K562 (cell line): ENCODE results near the gene PRODH2. TPM values are rescaled to one million over a fixed set of nuclear protein-coding genes. Genes with fewer than 3 reads are reported as not detected.

Source experiments
- ATAC-seq: fragments of 200-7000 bp; cut with Tn5 transposase; 3 replicates; pipeline ENCODE4 v1.9.1; 2020; ENCODE audit warnings: moderate library complexity
- BruUV-seq: library from RNA; stranded (reverse); fragments of 400-500 nt; replicated peaks from 2 replicates; lab custom pipeline; 2021; lab: Mats Ljungman, UMichigan
- CTCF ChIA-PET: fragments of 300-600 bp; formaldehyde crosslinking; extraction: SDS; loops from one replicate; lab custom pipeline; 2021; ENCODE audit warnings: low intra/inter-chr PET ratio; lab: Yijun Ruan, JAX
- POLR2A ChIA-PET: fragments of 300-600, 350-650 bp; sonication (Branson Sonifier 250); formaldehyde crosslinking; extraction: SDS; loops from one replicate; lab custom pipeline; 2021; ENCODE audit warnings: antibody characterized with exemption, inconsistent platforms; lab: Yijun Ruan, JAX
- DNase-seq, 4 experiments: peaks; one replicate each; pipeline versions ENCODE4 v3.0.0 to v3.0.0-alpha.2; 2011 to 2018; ENCODE audit warnings: low spot score in 3 of 4, mixed read lengths in 3 of 4; ENCODE audit errors: extremely low read depth in 1 of 4
- FAIRE-seq: peaks from 2 replicates; lab custom pipeline; 2011; peaks lifted over from hg19 to GRCh38; lab: Jason Lieb, UNC
- H2AFZ ChIP-seq: 2 replicates; pipeline ENCODE4 v1.6.0; 2011; ENCODE audit warnings: low read depth, low read length, control low read depth, inconsistent platforms
- H3K27ac ChIP-seq: fragments of 200-600 bp; 3 replicates; pipeline ENCODE4 v1.8.0; 2011; ENCODE audit warnings: low read depth, mild to moderate bottlenecking, control low read depth, inconsistent platforms, low read length, moderate library complexity, mixed read lengths; ENCODE audit errors: extremely low read depth
- H3K27me3 ChIP-seq, 2 experiments: fragments of 300-600 bp in 1 of 2; 2 replicates in 1 of 2; 3 replicates in 1 of 2; pipeline versions ENCODE4 v1.6.0 to v1.8.0; 2011; ENCODE audit warnings: inconsistent platforms in 2 of 2, low read length in 2 of 2, mild to moderate bottlenecking in 1 of 2, mixed read lengths in 1 of 2, moderate library complexity in 1 of 2; ENCODE audit not compliant: control insufficient read depth in 2 of 2, insufficient read depth in 2 of 2
- H3K36me3 ChIP-seq: fragments of 300-600 bp; 3 replicates; pipeline ENCODE4 v1.8.0; 2011; ENCODE audit warnings: mild to moderate bottlenecking, low read length, inconsistent platforms; ENCODE audit not compliant: control insufficient read depth, insufficient read depth
- H3K4me1 ChIP-seq, 2 experiments: fragments of 200-600 bp in 1 of 2; replicated peaks in 1 of 2; 2 replicates in 1 of 2; 3 replicates in 1 of 2; pipeline versions ENCODE4 v1.5.1 to v1.8.0; 2011; ENCODE audit warnings: inconsistent platforms in 2 of 2, low read length in 2 of 2, mild to moderate bottlenecking in 1 of 2, mixed read lengths in 1 of 2, moderate library complexity in 1 of 2; ENCODE audit not compliant: control insufficient read depth in 2 of 2, insufficient read depth in 2 of 2
- H3K4me2 ChIP-seq: 2 replicates; pipeline ENCODE4 v1.6.1; 2011; ENCODE audit warnings: low read length, control low read depth, inconsistent platforms, mixed read lengths; ENCODE audit not compliant: insufficient read depth
- H3K4me3 ChIP-seq: fragments of 200-600 bp; sonication (generic), shearing (Covaris generic); 2 replicates; pipeline ENCODE4 v1.5.1; 2016; ENCODE audit warnings: control low read depth, inconsistent platforms
- H3K79me2 ChIP-seq: fragments of 200-600 bp; 3 replicates; pipeline ENCODE4 v1.8.0; 2011; ENCODE audit warnings: low read length, inconsistent platforms; ENCODE audit not compliant: control insufficient read depth, insufficient read depth
- H3K9ac ChIP-seq, 2 experiments: 2 replicates each; pipeline versions ENCODE4 v1.6.0 to v1.6.1; 2011; ENCODE audit warnings: low read depth in 2 of 2, low read length in 2 of 2, control low read depth in 1 of 2, inconsistent platforms in 1 of 2, mild to moderate bottlenecking in 1 of 2, mixed read lengths in 1 of 2; ENCODE audit not compliant: insufficient read depth in 1 of 2
- H3K9me1 ChIP-seq: one replicate; pipeline ENCODE4 v1.6.0; 2011; ENCODE audit warnings: inconsistent platforms, mild to moderate bottlenecking, low read length, moderate library complexity; ENCODE audit not compliant: control insufficient read depth, insufficient read depth
- H3K9me3 ChIP-seq: replicated peaks from 2 replicates; pipeline ENCODE4 v1.5.1; 2011; ENCODE audit warnings: low read depth, low read length, inconsistent platforms; ENCODE audit not compliant: control insufficient read depth, insufficient read depth
- H4K20me1 ChIP-seq: replicated peaks from 2 replicates; pipeline ENCODE4 v1.6.1; 2011; ENCODE audit warnings: low read length, inconsistent platforms, mixed read lengths; ENCODE audit not compliant: control insufficient read depth, insufficient read depth
- CTBP1 ChIP-seq: fragments of 450-650 bp; IDR thresholded peaks from 2 replicates; pipeline ENCODE4 v1.6.1; 2016; ENCODE audit warnings: borderline replicate concordance
- CXXC5 ChIP-seq: fragments of 250-450 bp; sonication (Bioruptor Pico); IDR thresholded peaks from 2 replicates; pipeline ENCODE4 v1.8.0; 2022; ENCODE audit warnings: inconsistent platforms, mild to moderate bottlenecking, moderate library complexity
- ELF1 ChIP-seq: fragments of 200-800 bp; sonication (Bioruptor generic); IDR thresholded peaks from 2 replicates; pipeline ENCODE4 v1.6.1; 2016; ENCODE audit warnings: missing genetic modification characterization, missing compliant biosample characterization
- ERF ChIP-seq: fragments of 450-650 bp; formaldehyde crosslinking; IDR thresholded peaks from 2 replicates; pipeline ENCODE4 v1.4.0; 2020; ENCODE audit warnings: mild to moderate bottlenecking, mixed read lengths
- L3MBTL2 ChIP-seq: fragments of 450-650 bp; IDR thresholded peaks from 2 replicates; pipeline ENCODE4 v1.6.1; 2016; ENCODE audit warnings: mild to moderate bottlenecking, moderate library complexity
- MEF2D ChIP-seq: conservative IDR thresholded peaks from 2 replicates; pipeline ENCODE4 v1.6.1; 2016; ENCODE audit warnings: low read depth, missing genetic modification characterization, missing compliant biosample characterization
- NRF1 ChIP-seq, 2 experiments: fragments of 450-650 bp; IDR thresholded peaks in 1 of 2; conservative IDR thresholded peaks in 1 of 2; 2 replicates each; pipeline ENCODE4 v1.6.1; 2014; ENCODE audit warnings: mild to moderate bottlenecking in 2 of 2
- POLR2G ChIP-seq: fragments of 200-400 bp; formaldehyde crosslinking; IDR thresholded peaks from 2 replicates; pipeline ENCODE4 v1.6.1; 2017; ENCODE audit warnings: low read depth, mild to moderate bottlenecking, antibody characterized with exemption, low read length, moderate library complexity
- RBFOX2 ChIP-seq: fragments of 200-400 bp; formaldehyde crosslinking; IDR thresholded peaks from 2 replicates; pipeline ENCODE4 v1.6.1; 2017; ENCODE audit warnings: low read depth, mild to moderate bottlenecking, low read length, moderate library complexity
- TOE1 ChIP-seq, 2 experiments: fragments of 450-650 bp in 1 of 2; sonication (generic) in 1 of 2; formaldehyde crosslinking in 1 of 2; IDR thresholded peaks; 2 replicates each; pipeline versions ENCODE4 v1.7.1 to v1.8.0; 2016 to 2022; ENCODE audit warnings: borderline replicate concordance in 2 of 2, mild to moderate bottlenecking in 2 of 2, antibody characterized with exemption in 1 of 2, inconsistent platforms in 1 of 2, low read depth in 1 of 2, missing genetic modification reagents in 1 of 2, moderate library complexity in 1 of 2
- TRIM28 ChIP-seq: fragments of 450-650 bp; IDR thresholded peaks from 2 replicates; pipeline ENCODE4 v1.6.1; 2017
- ZBTB7A ChIP-seq: IDR thresholded peaks from 2 replicates; pipeline ENCODE4 v1.6.1; 2011; ENCODE audit warnings: low read depth, mild to moderate bottlenecking, low read length, moderate library complexity, borderline replicate concordance; ENCODE audit not compliant: control insufficient read depth
- WGBS: fragments of 100-300 bp; shearing (Covaris generic); methylation state at CpG from one replicate; pipeline ENCODE4 v1.1.6; 2016; ENCODE audit warnings: low coverage, mixed read lengths; ENCODE audit not compliant: insufficient coverage; ENCODE audit errors: missing lambda C conversion rate; 5-methylcytosine and 5-hydroxymethylcytosine counted together
- in situ Hi-C: fragments of 300-500 bp; cut with MboI; formaldehyde crosslinking; loops from 4 replicates; pipeline ENCODE4 v1.15.0; 2018; ENCODE audit warnings: inconsistent platforms, mixed read lengths
- intact Hi-C: fragments of 100-400 bp; cut with micrococcal nuclease; formaldehyde crosslinking; loops from 2 replicates; pipeline ENCODE4 v1.14.2; 2022
- polyA plus RNA-seq, 8 experiments: library from polyadenylated mRNA; depleted of rRNA in 4 of 8; stranded (reverse) in 5 of 8; unstranded in 3 of 8; fragments of >200 nt; fragmentation: Nextera tagmentation in 2 of 8; fragmentation: Illumina TruSeq in 1 of 8; extraction: Ambion mirVana in 2 of 8; extraction: Trizol in 1 of 8; gene quantifications; 2 replicates each; pipeline versions ENCODE4 v1.2.1 to v1.2.3, GENCODE V29; 2011 to 2014; ENCODE audit warnings: inconsistent platforms in 1 of 8, missing spikeins in 1 of 8
- total RNA-seq, 7 experiments: library from RNA; depleted of rRNA in 6 of 7; stranded (reverse); fragments of >200 nt in 6 of 7; fragmentation: Illumina TruSeq in 2 of 7; extraction: Trizol in 2 of 7; gene quantifications; 2 replicates each; pipeline versions ENCODE4 v1.2.1 to v1.2.3, GENCODE V29; 2011 to 2021; ENCODE audit warnings: low replicate concordance in 1 of 7
- TF ChIP-seq, protein P1 (sequence below): IDR thresholded peaks from 2 replicates; pipeline ENCODE4 v1.6.1; 2016; ENCODE audit warnings: missing genetic modification characterization, missing compliant biosample characterization
- TF ChIP-seq, protein P2 (sequence below): sonication (generic); formaldehyde crosslinking; IDR thresholded peaks from 2 replicates; pipeline ENCODE4 v1.8.0; 2022; ENCODE audit warnings: missing genetic modification reagents, mild to moderate bottlenecking, moderate library complexity, borderline replicate concordance

The PRODH2 gene
- total and polyA plus RNA-seq, 9 of the 15 experiments (the other 6 are each of a cell fraction or from before 2014, with no cell fraction given) = not detected

DNA sequence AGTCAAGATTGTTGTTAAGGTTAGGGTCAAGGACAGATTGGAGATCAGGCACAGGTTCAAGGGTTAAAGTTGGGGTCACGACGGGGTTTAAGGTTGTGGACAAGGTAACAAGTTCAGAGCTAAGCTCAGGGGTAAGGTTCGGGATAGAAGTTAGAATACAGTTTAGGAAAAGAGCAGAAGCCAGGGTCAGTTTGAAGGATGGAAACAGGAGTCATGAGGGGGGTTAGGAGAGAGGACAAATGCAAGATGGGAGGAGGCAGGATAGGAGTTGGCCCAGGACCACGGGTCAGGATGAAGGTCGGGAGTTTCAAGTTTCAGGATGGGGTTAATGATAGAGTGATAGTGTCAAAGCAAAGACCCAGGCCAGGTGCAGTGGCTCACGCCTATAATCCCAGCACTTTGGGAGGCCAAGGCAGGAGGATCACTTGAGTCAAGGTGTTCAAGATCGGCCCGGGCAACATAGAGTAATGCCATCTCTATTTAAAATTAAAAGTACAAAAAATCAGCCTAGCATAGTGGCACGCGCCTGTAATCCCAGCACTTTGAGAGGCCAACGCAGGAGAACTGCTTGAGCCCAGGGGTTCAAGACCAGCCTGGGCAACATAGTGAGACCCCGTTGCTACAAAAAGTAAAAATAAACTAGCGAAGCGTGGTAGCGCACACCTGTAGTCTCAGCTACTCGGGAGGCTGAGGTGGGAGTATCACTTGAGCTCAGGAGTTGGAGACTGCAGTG lies 32.0 kb upstream of the PRODH2 start (continued):
- TF ChIP-seq, protein P1, sequence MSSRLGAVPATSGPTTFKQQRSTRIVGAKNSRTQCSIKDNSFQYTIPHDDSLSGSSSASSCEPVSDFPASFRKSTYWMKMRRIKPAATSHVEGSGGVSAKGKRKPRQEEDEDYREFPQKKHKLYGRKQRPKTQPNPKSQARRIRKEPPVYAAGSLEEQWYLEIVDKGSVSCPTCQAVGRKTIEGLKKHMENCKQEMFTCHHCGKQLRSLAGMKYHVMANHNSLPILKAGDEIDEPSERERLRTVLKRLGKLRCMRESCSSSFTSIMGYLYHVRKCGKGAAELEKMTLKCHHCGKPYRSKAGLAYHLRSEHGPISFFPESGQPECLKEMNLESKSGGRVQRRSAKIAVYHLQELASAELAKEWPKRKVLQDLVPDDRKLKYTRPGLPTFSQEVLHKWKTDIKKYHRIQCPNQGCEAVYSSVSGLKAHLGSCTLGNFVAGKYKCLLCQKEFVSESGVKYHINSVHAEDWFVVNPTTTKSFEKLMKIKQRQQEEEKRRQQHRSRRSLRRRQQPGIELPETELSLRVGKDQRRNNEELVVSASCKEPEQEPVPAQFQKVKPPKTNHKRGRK = 0 out of 2 replicates have a peak, but pooled peaks have one; percentile 24
- TF ChIP-seq TRIM28 = no peak

DNA sequence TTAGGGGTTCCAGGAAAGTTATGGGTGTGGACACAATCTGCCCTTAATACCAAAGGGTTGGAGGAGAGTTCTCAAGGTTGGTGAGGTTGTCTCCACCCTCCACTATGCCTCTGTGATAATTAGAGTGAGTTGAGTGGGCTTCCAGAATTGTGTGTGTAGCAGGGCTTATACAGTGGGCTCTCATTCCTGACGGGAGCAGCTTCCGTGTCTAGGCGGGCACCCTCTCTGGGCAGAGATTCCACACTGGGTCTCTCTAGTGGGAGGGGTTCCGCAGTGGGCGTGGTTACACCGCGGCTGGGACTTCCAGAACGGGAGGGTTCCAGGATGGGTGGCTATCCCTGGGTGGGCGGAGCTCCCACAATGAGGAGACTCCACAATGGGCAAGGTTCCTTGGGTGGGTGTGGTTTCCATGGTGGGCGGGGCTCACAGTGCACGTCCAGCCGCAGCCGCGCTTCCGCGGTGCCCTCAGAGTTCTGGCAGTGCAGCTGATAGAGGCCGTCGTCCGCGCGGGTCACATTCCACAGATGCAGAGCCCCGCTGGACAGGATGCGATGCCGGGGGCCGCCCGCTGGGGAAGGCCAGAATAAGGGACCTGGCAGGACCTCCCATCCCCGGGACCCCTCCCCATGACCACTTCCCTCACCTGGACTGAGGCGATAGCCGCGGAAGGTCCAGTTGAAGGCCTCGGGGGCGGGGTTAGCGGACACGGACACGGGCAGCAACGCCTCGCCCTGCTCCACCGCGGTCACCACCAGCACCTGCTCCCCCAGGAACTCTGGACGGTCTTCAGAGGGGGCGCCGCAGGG lies 31.2 kb upstream of the PRODH2 start:
- peak overlapping the region; percentile 57; the same call in 1 of the 2 replicates for H2AFZ ChIP-seq
- intact Hi-C loops (no loop called here), in situ Hi-C loops (no loop called here)
- H3K4me1 ChIP-seq = peaks cover 9 to 27% of the 10 kb centered on the region in 2 experiments
- H3K9me1 ChIP-seq = peaks cover 8% of the 10 kb centered on the region
- peaks cover 24 to 48% of the 10 kb centered on the region in 2 experiments for H3K27me3 ChIP-seq
- no peaks in the 10 kb centered on the region for H3K36me3 ChIP-seq
- peak overlapping the region; percentile 36 for H3K4me2 ChIP-seq
- BruUV-seq = no TSS peak
- WGBS = 2% methylated on average over 40 of the region's 42 CpGs
- no peaks in the 10 kb centered on the region for H3K9me3 ChIP-seq
- peaks cover 10% of the 10 kb centered on the region for H4K20me1 ChIP-seq
- TF ChIP-seq TOE1 (IDR thresholded peaks at IDR 0.05; ENCODE audit: borderline replicate concordance) = no peak
- no peak for TF ChIP-seq TOE1 (CRISPR knock-in tag; IDR thresholded peaks at IDR 0.05; ENCODE audit: borderline replicate concordance, low read depth)
- TF ChIP-seq ERF (CRISPR knock-in tag) = no peak
- no peak for TF ChIP-seq MEF2D (tag)
- TF ChIP-seq CTBP1 = 0 out of 2 replicates have a peak, but pooled peaks have one; percentile 43
- TF ChIP-seq L3MBTL2 = peak; percentile 41; the same call in 1 of the 2 replicates
- TF ChIP-seq CXXC5 (CRISPR knock-in tag) = peak; percentile 60
- peak; percentile 65 for TF ChIP-seq POLR2G
- TF ChIP-seq NRF1 (conservative IDR thresholded peaks at IDR 0.05 in 1 of 2, IDR thresholded peaks at IDR 0.05 in 1 of 2) = peak; percentile 49 to 53; a peak in 3 of 4 replicates
- peak; percentile 63; the same call in 1 of the 2 replicates for TF ChIP-seq ELF1 (tag)
- TF ChIP-seq, protein P2, sequence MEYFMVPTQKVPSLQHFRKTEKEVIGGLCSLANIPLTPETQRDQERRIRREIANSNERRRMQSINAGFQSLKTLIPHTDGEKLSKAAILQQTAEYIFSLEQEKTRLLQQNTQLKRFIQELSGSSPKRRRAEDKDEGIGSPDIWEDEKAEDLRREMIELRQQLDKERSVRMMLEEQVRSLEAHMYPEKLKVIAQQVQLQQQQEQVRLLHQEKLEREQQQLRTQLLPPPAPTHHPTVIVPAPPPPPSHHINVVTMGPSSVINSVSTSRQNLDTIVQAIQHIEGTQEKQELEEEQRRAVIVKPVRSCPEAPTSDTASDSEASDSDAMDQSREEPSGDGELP (CRISPR knock-in tag) = peak; percentile 74
- 0 out of 2 replicates have a peak, but pooled peaks have one; percentile 14 for TF ChIP-seq ZBTB7A
- TF ChIP-seq RBFOX2 = peak; percentile 57
- FAIRE-seq (peak; percentile 92), DNase-seq (peak; percentile 81 to 93 (median 88)), ATAC-seq (peak; percentile 84)
- H3K27ac ChIP-seq = no peak overlapping the region
- no peak overlapping the region for H3K4me3 ChIP-seq
- ChIA-PET CTCF (interaction anchor here (0.6 kb wide), 1 partner anchor 597 kb away, joined by 3 read pairs; no protein-coding TSS in a partner anchor), POLR2A (interaction anchor here (0.6 to 1.7 kb wide), 3 partner anchors 13 to 170 kb away, joined by 3 to 5 read pairs (median 4); partner anchors contain the start of gene ALKBH6)
- no peaks in the 10 kb centered on the region for H3K79me2 ChIP-seq
- H3K9ac ChIP-seq = peak overlapping the region in 1 of 2 experiments; percentile 45; a peak in 1 of 4 replicates
